ENCODE data around the gene PTTG2.
"Not testable (repeated sequence)": the region's sequence is repeated elsewhere in the genome, so short reads cannot be mapped to it uniquely, and the experiment has no call there.

The PTTG2 gene

GRCh38 chr4:37960098-37960497 lies at the start of gene PTTG2:
Gene PTTG2, plus strand, starts transcription at chr4:37960398. Its CDS starts 37 bp downstream, at chr4:37960435.
- no peak for DNase-seq

GRCh38 chr4:37914539-37914938 lies 45.7 kb upstream of the PTTG2 start:
- no peak for DNase-seq

GRCh38 chr4:37917388-37917787 lies 42.8 kb upstream of the PTTG2 start:
- no peak for DNase-seq

GRCh38 chr4:37918653-37919052 lies 41.5 kb upstream of the PTTG2 start:
- DNase-seq = no peak

- no peak for DNase-seq
These were observed 37.9 kb upstream of the PTTG2 start for GRCh38 chr4:37922328-37922727.

GRCh38 chr4:37923089-37923488 lies 37.1 kb upstream of the PTTG2 start:
- not testable (repeated sequence) for DNase-seq

- DNase-seq = no peak
These were observed 35.3 kb upstream of the PTTG2 start for GRCh38 chr4:37924946-37925345.

GRCh38 chr4:37927434-37927833 lies 32.8 kb upstream of the PTTG2 start:
- no peak for DNase-seq

- peak; percentile 47 for DNase-seq
These were observed 31.5 kb upstream of the PTTG2 start for GRCh38 chr4:37928426-37929416.

GRCh38 chr4:37934096-37934495 lies 26.1 kb upstream of the PTTG2 start:
- no peak for DNase-seq

- DNase-seq = no peak
These were observed 25.6 kb upstream of the PTTG2 start for GRCh38 chr4:37934609-37935008.

GRCh38 chr4:37935026-37935425 lies 25.2 kb upstream of the PTTG2 start:
- DNase-seq = no peak

GRCh38 chr4:37936889-37937498 lies 23.2 kb upstream of the PTTG2 start:
- DNase-seq = no peak

GRCh38 chr4:37938208-37938607 lies 22.0 kb upstream of the PTTG2 start:
- no peak for DNase-seq

GRCh38 chr4:37946503-37947179 lies 13.6 kb upstream of the PTTG2 start:
- no peak for DNase-seq

GRCh38 chr4:37948542-37948941 lies 11.7 kb upstream of the PTTG2 start:
- no peak for DNase-seq

- no peak for DNase-seq
These were observed 10.4 kb upstream of the PTTG2 start for GRCh38 chr4:37949636-37950426.

GRCh38 chr4:37951461-37952352 lies 8.5 kb upstream of the PTTG2 start:
- no peak for DNase-seq

- DNase-seq = no peak
These were observed 7.0 kb upstream of the PTTG2 start for GRCh38 chr4:37953156-37953555.

GRCh38 chr4:37953620-37954293 lies 6.4 kb upstream of the PTTG2 start:
- no peak for DNase-seq

- no peak for DNase-seq
These were observed 3.3 kb upstream of the PTTG2 start for GRCh38 chr4:37956941-37957340.

All from activated CD4-positive, alpha-beta T cell treated with anti-CD3 and anti-CD28 coated beads, Interleukin-2, Interleukin-6, amounts not matched to agents 100 ng/mL and 50 ng/mL, durations not matched to agents 16 hours and 8 hours (primary cell).